Peyer's patch (tissue), 4 donors: Measurements from ENCODE around the gene LDLRAD4.

Experiments used
- CTCF ChIP-seq, 6 experiments: fragments of 450-650 bp in 4 of 6; fragments of 200-600 bp in 2 of 6; sonication (generic) in 1 of 6; IDR thresholded peaks; one replicate each; pipeline ENCODE4 v1.5.1; 2017 to 2019; ENCODE audit warnings: antibody characterized with exemption in 6 of 6, mild to moderate bottlenecking in 3 of 6, moderate library complexity in 1 of 6
- POLR2A ChIP-seq, 2 donors: fragments of 450-650 bp; IDR thresholded peaks; one replicate each; pipeline ENCODE4 v1.5.1; 2017; ENCODE audit warnings: antibody characterized with exemption in 2 of 2, mild to moderate bottlenecking in 2 of 2, moderate library complexity in 2 of 2

DNA sequence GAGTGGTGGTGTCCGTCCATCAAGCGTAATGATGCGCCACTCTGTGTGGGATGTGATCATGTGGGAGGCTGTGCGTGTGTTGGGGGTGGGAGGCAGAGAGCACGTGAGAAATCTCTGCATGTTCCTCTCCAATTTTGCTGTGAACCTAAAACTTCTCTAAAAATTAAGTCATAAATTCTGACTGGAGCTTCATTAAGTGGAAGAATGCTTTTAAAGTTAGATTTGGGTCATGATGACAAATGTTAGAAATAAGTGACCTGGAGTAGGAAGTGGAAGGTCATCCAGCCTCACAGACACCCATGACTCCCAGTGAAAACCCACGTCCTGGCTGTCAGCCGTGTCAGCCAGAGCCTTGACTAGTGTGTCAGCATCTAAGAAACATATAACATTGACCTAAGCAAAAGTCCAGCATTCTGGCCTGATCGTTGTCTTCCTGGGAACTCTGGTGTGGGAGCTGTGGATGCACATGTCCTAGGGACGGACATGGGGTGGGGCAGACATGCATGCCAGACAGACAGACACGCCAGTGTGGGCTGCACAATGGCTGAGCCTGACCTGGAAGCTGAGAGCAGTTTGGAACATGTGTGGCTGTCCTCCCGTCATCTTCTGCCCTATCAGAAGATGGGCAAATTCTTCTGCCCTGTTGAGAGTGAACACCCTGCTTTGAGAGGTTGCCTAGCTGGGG is 262.2 kb downstream of the LDLRAD4 start:
- TF ChIP-seq CTCF (IDR thresholded peaks at IDR 0.05): no peak
- no peak for TF ChIP-seq POLR2A (IDR thresholded peaks at IDR 0.05)
